ENCODE results near the gene TIFAB.

DNA sequence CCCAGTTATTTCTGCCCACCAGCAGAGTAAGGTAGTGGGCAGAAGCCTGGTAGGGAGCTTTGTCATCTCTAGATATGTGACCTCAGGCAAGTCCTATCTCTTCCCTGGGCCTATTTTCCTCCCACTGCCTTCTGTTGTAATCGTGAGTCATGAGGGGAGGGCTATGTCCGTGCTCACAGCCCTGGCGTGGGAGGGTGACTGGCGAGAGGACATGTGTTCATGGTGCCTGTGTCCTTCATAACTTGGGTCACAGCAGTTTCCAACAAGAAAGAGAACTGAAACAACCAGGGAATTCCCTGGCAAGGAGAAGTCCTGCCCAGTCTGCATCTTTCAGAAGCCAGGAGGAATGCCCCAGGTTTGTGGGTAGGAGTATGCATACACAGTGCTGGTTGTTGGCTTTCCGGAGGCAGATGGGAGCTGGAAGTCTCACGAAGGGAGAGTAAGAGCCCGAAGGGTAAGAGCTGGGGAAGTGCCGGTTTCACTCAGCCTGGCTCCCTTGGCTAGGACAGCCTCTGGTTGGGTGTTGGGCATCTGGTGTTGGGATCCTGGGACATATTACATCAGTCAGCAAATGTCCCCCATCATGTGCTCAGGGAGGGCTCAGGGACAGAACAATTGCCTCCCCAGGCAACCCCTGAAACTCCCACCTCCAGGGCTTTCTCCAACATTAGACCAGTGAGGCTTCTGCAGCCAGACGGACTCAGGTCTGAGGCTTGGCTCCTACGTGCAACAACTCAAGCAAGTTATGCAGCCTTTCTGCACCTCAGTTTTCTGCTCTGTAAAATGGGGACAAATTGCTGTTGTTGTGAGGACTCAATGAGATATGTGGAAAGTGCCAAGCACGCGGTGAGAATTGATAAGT, 4.3 kb upstream of the TIFAB start:
- TF ChIP-seq POLR2A (IDR thresholded peaks at IDR 0.05; ENCODE audit: low read depth) (no peak), CTCF (IDR thresholded peaks at IDR 0.05) (no peak), EP300 (IDR thresholded peaks at IDR 0.05) (no peak)

Data from esophagus muscularis mucosa (tissue), 4 donors.